C4-2B (cell line): ENCODE data around the gene CMTM2.

Source experiments
- CTCF ChIP-seq: fragments of 450-650 bp; conservative IDR thresholded peaks from 2 replicates; pipeline ENCODE4 v1.5.1; 2017; ENCODE audit warnings: mild to moderate bottlenecking
- ZFX ChIP-seq: fragments of 450-650 bp; IDR thresholded peaks from 2 replicates; pipeline ENCODE4 v1.6.1; 2017

GRCh38 chr16:66617728-66618127 is 38.5 kb downstream of the CMTM2 start:
- TF ChIP-seq CTCF (no peak), ZFX (no peak)
